HEK293T (cell line): ENCODE measurements around the gene LRBA.

Experiments
- CTCF ChIA-PET: fragments of 350-600 bp; formaldehyde crosslinking; extraction: SDS; loops from one replicate; lab custom pipeline; 2021; ENCODE audit warnings: antibody characterized with exemption, inconsistent platforms; lab: Yijun Ruan, JAX
- POLR2A ChIA-PET: fragments of 350-600 bp; formaldehyde crosslinking; extraction: SDS; loops from one replicate; lab custom pipeline; 2020; ENCODE audit warnings: antibody characterized with exemption, inconsistent platforms; lab: Yijun Ruan, JAX
- DNase-seq: peaks from one replicate; pipeline ENCODE4 v3.0.0; 2012; ENCODE audit warnings: mixed read lengths; ENCODE audit errors: extremely low spot score
- ARNT ChIP-seq: fragments of 450-650 bp; IDR thresholded peaks from 2 replicates; pipeline ENCODE4 v1.6.1; 2017; ENCODE audit warnings: mild to moderate bottlenecking
- BHLHE40 ChIP-seq: fragments of 450-650 bp; IDR thresholded peaks from 2 replicates; pipeline ENCODE4 v1.6.1; 2016; ENCODE audit warnings: mild to moderate bottlenecking, moderate library complexity, borderline replicate concordance
- CTBP1 ChIP-seq: fragments of 450-650 bp; IDR thresholded peaks from 2 replicates; pipeline ENCODE4 v1.6.1; 2016; ENCODE audit warnings: borderline replicate concordance
- ELF4 ChIP-seq: fragments of 450-650 bp; IDR thresholded peaks from 2 replicates; pipeline ENCODE4 v1.6.1; 2017; ENCODE audit warnings: antibody characterized with exemption
- FOXA1 ChIP-seq: fragments of 450-650 bp; IDR thresholded peaks from 2 replicates; pipeline ENCODE4 v1.6.1; 2016; ENCODE audit warnings: mild to moderate bottlenecking
- FOXK2 ChIP-seq: fragments of 450-650 bp; IDR thresholded peaks from 2 replicates; pipeline ENCODE4 v1.6.1; 2016; ENCODE audit warnings: mild to moderate bottlenecking
- FOXM1 ChIP-seq: fragments of 450-650 bp; IDR thresholded peaks from 2 replicates; pipeline ENCODE4 v1.6.1; 2017; ENCODE audit warnings: mild to moderate bottlenecking, borderline replicate concordance
- HDGF ChIP-seq: fragments of 450-650 bp; IDR thresholded peaks from 2 replicates; pipeline ENCODE4 v1.6.1; 2017; ENCODE audit warnings: antibody characterized with exemption, borderline replicate concordance
- L3MBTL2 ChIP-seq: fragments of 450-650 bp; conservative IDR thresholded peaks from 2 replicates; pipeline ENCODE4 v1.6.1; 2016; ENCODE audit warnings: mild to moderate bottlenecking
- LEF1 ChIP-seq: fragments of 450-650 bp; IDR thresholded peaks from 2 replicates; pipeline ENCODE4 v1.6.1; 2017; ENCODE audit warnings: mild to moderate bottlenecking, borderline replicate concordance
- NFRKB ChIP-seq: fragments of 450-650 bp; IDR thresholded peaks from 2 replicates; pipeline ENCODE4 v1.6.1; 2016; ENCODE audit warnings: mild to moderate bottlenecking, moderate library complexity
- SP1 ChIP-seq: fragments of 450-650 bp; IDR thresholded peaks from 2 replicates; pipeline ENCODE4 v1.6.1; 2017
- SUZ12 ChIP-seq: fragments of 450-650 bp; IDR thresholded peaks from 2 replicates; pipeline ENCODE4 v1.6.1; 2016; ENCODE audit warnings: mild to moderate bottlenecking
- TARDBP ChIP-seq: fragments of 450-650 bp; IDR thresholded peaks from 2 replicates; pipeline ENCODE4 v1.6.1; 2016
- ZNF384 ChIP-seq: fragments of 450-650 bp; IDR thresholded peaks from 2 replicates; pipeline ENCODE4 v1.6.1; 2016
- TF ChIP-seq, protein P1 (sequence below): fragments of 450-650 bp; IDR thresholded peaks from 2 replicates; pipeline ENCODE4 v1.6.1; 2016

Gene LRBA

GRCh38 chr4:150600812-150601445 is 414.2 kb downstream of the LRBA start:
- no peak for TF ChIP-seq NFRKB
- no peak for TF ChIP-seq FOXK2
- POLR2A ChIA-PET, result no interaction called here
- no peak for DNase-seq
- CTCF ChIA-PET, result interaction anchor here (0.7 kb wide), 1 partner anchor 12 kb away, joined by 4 read pairs; no protein-coding TSS in a partner anchor

- ChIA-PET POLR2A (no interaction called here), CTCF (no interaction called here)
- no peak for DNase-seq
- TF ChIP-seq LEF1 (no peak), HDGF (no peak), CTBP1 (no peak), NFRKB (no peak), FOXA1 (no peak), L3MBTL2 (no peak), FOXM1 (no peak), SUZ12 (no peak), ARNT (no peak), ZNF384 (no peak), SP1 (no peak), ELF4 (no peak)
Observed at GRCh38 chr4:150599547-150599946, 415.5 kb downstream of the LRBA start.

GRCh38 chr4:150598909-150599308 is 416.2 kb downstream of the LRBA start:
- CTCF ChIA-PET, result no interaction called here
- DNase-seq, result no peak
- TF ChIP-seq, protein P1, sequence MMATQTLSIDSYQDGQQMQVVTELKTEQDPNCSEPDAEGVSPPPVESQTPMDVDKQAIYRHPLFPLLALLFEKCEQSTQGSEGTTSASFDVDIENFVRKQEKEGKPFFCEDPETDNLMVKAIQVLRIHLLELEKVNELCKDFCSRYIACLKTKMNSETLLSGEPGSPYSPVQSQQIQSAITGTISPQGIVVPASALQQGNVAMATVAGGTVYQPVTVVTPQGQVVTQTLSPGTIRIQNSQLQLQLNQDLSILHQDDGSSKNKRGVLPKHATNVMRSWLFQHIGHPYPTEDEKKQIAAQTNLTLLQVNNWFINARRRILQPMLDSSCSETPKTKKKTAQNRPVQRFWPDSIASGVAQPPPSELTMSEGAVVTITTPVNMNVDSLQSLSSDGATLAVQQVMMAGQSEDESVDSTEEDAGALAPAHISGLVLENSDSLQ, result no peak
- TF ChIP-seq SP1 (no peak), FOXM1 (no peak), ARNT (no peak), TARDBP (no peak), NFRKB (no peak), ZNF384 (no peak), BHLHE40 (no peak), FOXA1 (no peak), HDGF (no peak), FOXK2 (no peak), CTBP1 (no peak), LEF1 (no peak), ELF4 (no peak)
- POLR2A ChIA-PET, result no interaction called here

GRCh38 chr4:150593996-150594395 is 421.1 kb downstream of the LRBA start:
- DNase-seq, result no peak
- ChIA-PET CTCF (interaction anchor here (1.0 kb wide), 1 partner anchor 28 kb away, joined by 5 read pairs; no protein-coding TSS in a partner anchor), POLR2A (no interaction called here)
- TF ChIP-seq L3MBTL2 (no peak), CTBP1 (no peak), HDGF (no peak), ELF4 (no peak), SUZ12 (no peak), SP1 (no peak), ZNF384 (no peak), FOXK2 (no peak), BHLHE40 (no peak), LEF1 (no peak), NFRKB (no peak), ARNT (no peak), FOXA1 (no peak), TARDBP (no peak), FOXM1 (no peak)
- TF ChIP-seq, protein P1, result no peak

GRCh38 chr4:150591904-150592303 is 423.2 kb downstream of the LRBA start:
- no peak for TF ChIP-seq CTBP1
- TF ChIP-seq FOXA1, result no peak
- no peak for TF ChIP-seq L3MBTL2
- TF ChIP-seq SUZ12, result no peak
- no peak for TF ChIP-seq ZNF384
- TF ChIP-seq TARDBP, result no peak
- TF ChIP-seq, protein P1, result no peak
- no peak for TF ChIP-seq SP1
- TF ChIP-seq LEF1, result no peak
- TF ChIP-seq ARNT, result no peak
- TF ChIP-seq NFRKB, result no peak
- TF ChIP-seq FOXM1, result no peak
- TF ChIP-seq BHLHE40, result no peak
- no peak for TF ChIP-seq ELF4
- no peak for TF ChIP-seq HDGF
- TF ChIP-seq FOXK2, result no peak
- CTCF ChIA-PET, result interaction anchor here (0.7 to 1.1 kb wide), 2 partner anchors 13 to 14 kb away, joined by 3 read pairs; no protein-coding TSS in a partner anchor
- POLR2A ChIA-PET, result interaction anchor here (1.3 kb wide), 1 partner anchor 12 kb away, joined by 3 read pairs; no protein-coding TSS in a partner anchor
- DNase-seq, result no peak

DNA sequence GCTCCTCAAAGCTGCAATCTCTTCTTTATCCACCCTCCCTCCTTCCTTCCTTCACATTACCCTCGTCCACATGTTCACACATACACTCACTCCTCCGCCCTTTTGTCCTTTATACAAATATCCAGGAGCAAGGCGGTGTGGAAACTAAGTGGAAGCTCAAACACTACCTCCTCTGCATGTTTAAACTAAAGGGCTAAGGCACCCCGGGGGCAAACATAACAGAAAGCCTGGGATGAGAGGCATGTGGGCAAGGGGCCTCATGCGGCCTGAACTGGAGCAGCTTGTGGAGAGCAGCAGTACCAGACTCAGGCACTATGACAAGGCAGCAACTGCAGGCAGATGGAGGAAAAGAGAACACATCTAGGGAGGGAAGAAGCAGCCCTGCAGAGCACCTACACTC is 423.7 kb downstream of the LRBA start:
- DNase-seq, result peak; percentile 40
- TF ChIP-seq L3MBTL2, result peak; percentile 76
- no peak for TF ChIP-seq BHLHE40
- ChIA-PET POLR2A (interaction anchor here (1.3 kb wide), 1 partner anchor 12 kb away, joined by 3 read pairs; no protein-coding TSS in a partner anchor), CTCF (interaction anchor here (1.1 kb wide), 1 partner anchor 15 kb away, joined by 3 read pairs; no protein-coding TSS in a partner anchor)
